Left ventricle myocardium inferior (tissue), 1 donor: ENCODE data around the gene SMYD1. TPM values are rescaled to one million over a fixed set of nuclear protein-coding genes. Genes with fewer than 3 reads are reported as not detected.

Experiments
- DNase-seq: peaks from one replicate; pipeline ENCODE4 v3.0.0-alpha.2; 2020
- H3K27ac ChIP-seq: fragments of 200-600 bp; replicated peaks from 2 replicates; pipeline ENCODE4 v1.8.0; 2021
- H3K27me3 ChIP-seq: fragments of 200-600 bp; 2 replicates; pipeline ENCODE4 v1.8.0; 2021; ENCODE audit warnings: low read depth
- H3K36me3 ChIP-seq: fragments of 200-600 bp; 2 replicates; pipeline ENCODE4 v1.8.0; 2021
- H3K4me1 ChIP-seq: fragments of 200-600 bp; 2 replicates; pipeline ENCODE4 v1.8.0; 2021
- H3K4me3 ChIP-seq: fragments of 200-600 bp; 2 replicates; pipeline ENCODE4 v1.8.0; 2021; ENCODE audit warnings: mild to moderate bottlenecking, moderate library complexity
- H3K9me3 ChIP-seq: fragments of 200-600 bp; replicated peaks from 2 replicates; pipeline ENCODE4 v1.8.0; 2021
- intact Hi-C: fragments of 100-400 bp; cut with micrococcal nuclease; formaldehyde crosslinking; loops from one replicate; pipeline ENCODE4 v1.11.0; 2022
- total RNA-seq: library from RNA; stranded (reverse); fragmentation: NEBNext Ultra II Directional; extraction: Animal tissue kit (Norgen Biotek cat#: 25700); gene quantifications from one replicate; pipeline ENCODE4 v1.2.1, GENCODE V29; 2021
- TF ChIP-seq, protein P1 (sequence below): fragments of 200-600 bp; IDR thresholded peaks from 2 replicates; pipeline ENCODE4 v1.8.0; 2021; ENCODE audit warnings: antibody characterized with exemption, mild to moderate bottlenecking, borderline replicate concordance
- donor health status: DM: no; HTN: yes; CAD: no; lungs with severe emphysema.

Gene SMYD1
- total RNA-seq, 1 donor from 2014 or later: 389 TPM

DNA sequence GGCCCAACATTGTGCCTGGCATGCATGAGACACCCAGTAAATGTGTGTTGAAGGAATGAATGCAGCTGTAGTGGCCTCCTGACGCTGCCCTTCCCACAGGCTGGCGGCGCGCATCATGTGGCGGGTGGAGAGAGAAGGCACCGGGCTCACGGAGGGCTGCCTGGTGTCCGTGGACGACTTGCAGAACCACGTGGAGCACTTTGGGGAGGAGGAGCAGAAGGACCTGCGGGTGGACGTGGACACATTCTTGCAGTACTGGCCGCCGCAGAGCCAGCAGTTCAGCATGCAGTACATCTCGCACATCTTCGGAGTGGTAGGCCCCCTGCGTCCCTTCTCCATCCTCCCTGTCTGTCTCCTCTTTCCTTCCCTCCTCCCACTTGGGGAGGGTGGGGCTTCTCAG, 20.1 kb downstream of the SMYD1 start:
- Histone ChIP-seq H3K4me1 (peaks cover 37% of the 10 kb centered on the region), H3K4me3 (no peak overlapping the region), H3K27ac (no peak overlapping the region), H3K36me3 (peaks cover 66% of the 10 kb centered on the region), H3K27me3 (no peaks in the 10 kb centered on the region), H3K9me3 (no peaks in the 10 kb centered on the region)
- DNase-seq: no peak
- TF ChIP-seq, protein P1, sequence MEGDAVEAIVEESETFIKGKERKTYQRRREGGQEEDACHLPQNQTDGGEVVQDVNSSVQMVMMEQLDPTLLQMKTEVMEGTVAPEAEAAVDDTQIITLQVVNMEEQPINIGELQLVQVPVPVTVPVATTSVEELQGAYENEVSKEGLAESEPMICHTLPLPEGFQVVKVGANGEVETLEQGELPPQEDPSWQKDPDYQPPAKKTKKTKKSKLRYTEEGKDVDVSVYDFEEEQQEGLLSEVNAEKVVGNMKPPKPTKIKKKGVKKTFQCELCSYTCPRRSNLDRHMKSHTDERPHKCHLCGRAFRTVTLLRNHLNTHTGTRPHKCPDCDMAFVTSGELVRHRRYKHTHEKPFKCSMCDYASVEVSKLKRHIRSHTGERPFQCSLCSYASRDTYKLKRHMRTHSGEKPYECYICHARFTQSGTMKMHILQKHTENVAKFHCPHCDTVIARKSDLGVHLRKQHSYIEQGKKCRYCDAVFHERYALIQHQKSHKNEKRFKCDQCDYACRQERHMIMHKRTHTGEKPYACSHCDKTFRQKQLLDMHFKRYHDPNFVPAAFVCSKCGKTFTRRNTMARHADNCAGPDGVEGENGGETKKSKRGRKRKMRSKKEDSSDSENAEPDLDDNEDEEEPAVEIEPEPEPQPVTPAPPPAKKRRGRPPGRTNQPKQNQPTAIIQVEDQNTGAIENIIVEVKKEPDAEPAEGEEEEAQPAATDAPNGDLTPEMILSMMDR: no peak
- intact Hi-C loops: no loop called here

DNA sequence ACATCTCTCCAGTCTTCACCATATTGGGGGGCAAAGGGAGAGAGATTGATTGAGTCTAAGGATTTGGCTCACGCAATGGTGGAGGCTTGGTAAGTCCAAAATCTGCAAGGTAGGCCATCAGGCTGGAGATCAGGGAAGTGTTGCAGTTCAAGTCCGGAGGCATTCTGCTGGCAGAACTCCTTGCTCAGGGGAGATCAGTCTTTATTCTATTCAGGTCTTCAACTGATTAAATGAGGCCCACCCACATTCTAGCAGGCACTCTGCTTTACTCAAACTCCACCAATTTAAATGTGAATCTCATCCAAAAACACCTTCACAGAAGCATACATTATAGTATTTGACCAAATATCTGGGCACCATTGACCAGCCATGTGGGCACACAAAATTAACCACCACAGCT, 21.4 kb downstream of the SMYD1 start:
- Histone ChIP-seq H3K9me3 (no peaks in the 10 kb centered on the region), H3K4me3 (no peak overlapping the region), H3K4me1 (peaks cover 26% of the 10 kb centered on the region), H3K27me3 (no peaks in the 10 kb centered on the region), H3K36me3 (peaks cover 74% of the 10 kb centered on the region), H3K27ac (no peak overlapping the region)
- TF ChIP-seq, protein P1: no peak
- intact Hi-C loops: no loop called here
- DNase-seq: no peak

DNA sequence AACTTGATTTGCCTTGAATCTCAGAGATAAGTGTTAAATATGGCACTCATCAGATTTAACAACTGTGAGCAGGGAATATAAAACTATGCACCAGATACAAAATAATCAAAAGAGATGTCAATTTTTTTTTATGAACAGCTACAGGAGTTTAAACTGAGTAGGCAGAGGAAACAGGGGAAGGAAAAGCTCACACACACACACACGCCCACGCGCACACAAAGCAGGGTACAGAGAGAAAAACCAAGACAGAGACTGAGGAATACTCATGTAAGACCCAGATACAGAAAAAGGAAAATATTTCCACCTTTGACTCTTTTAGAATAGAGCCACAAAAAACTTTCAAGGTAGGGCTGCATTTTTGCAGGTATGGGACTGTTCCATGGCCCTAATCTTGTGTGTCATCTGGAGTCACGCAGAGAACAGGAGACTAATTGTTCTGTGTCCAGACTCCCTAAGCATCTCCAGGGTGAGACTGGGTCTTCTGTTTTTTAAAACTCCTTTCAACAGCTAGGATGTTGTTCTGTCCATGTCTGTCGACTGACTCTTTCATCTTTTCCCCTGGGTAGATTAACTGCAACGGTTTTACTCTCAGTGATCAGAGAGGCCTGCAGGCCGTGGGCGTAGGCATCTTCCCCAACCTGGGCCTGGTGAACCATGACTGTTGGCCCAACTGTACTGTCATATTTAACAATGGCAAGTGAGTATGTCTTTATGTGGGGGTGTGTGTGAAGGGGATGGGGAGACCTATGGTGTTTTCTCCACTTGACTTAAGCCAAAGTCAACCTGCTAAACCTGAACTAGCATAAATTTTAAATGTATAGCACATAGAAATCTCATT, 23.0 kb downstream of the SMYD1 start:
- TF ChIP-seq, protein P1: no peak
- intact Hi-C loops: no loop called here
- H3K36me3 ChIP-seq: peaks cover 66% of the 10 kb centered on the region
- peak overlapping the region; percentile 16 for H3K27ac ChIP-seq
- H3K4me3 ChIP-seq: no peak overlapping the region
- H3K27me3 ChIP-seq: no peaks in the 10 kb centered on the region
- peaks cover 29% of the 10 kb centered on the region for H3K4me1 ChIP-seq
- no peaks in the 10 kb centered on the region for H3K9me3 ChIP-seq
- DNase-seq: no peak

DNA sequence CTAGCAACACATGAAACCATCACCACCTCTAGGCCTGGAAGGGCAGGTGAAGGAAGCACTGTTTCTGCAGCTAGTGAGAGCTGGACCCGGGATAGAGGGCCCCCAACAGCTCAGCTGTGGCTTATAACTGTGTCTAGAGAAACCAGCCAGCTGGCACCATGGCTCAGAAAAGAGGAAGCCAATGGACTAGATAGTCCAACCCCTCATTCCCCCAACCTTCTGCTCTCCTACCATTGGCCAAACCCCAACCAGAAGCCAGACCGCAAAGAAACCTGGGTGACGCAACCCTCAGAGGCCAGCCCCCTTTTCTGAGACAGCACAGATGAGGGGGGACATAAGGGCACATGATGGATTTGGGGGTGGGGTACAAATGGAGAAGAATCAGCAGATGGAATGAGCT, 24.3 kb downstream of the SMYD1 start:
- TF ChIP-seq, protein P1: no peak
- Histone ChIP-seq H3K36me3 (peaks cover 62% of the 10 kb centered on the region), H3K27ac (no peak overlapping the region), H3K9me3 (no peaks in the 10 kb centered on the region), H3K4me1 (peaks cover 39% of the 10 kb centered on the region), H3K4me3 (no peak overlapping the region), H3K27me3 (no peaks in the 10 kb centered on the region)
- intact Hi-C loops: no loop called here
- no peak for DNase-seq

DNA sequence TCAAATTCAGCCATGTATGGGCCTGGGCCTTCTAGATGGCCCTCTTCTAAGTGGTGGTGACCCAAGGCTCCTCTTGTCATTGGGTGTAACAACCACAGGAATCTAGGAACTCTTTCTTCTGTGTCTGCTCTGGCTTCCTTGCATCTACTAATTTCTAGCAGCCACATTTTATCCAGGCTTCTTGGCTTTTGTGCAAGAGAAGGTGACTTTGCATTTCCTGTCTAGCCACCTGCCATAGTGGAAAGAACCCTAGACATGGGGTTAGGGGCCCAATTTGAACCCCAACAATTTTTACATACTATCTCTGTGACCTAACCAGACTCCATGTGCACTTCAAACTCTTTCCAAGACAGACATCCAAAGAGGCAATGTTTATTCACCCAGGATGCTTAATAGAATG, 25.1 kb downstream of the SMYD1 start:
- Histone ChIP-seq H3K9me3 (no peaks in the 10 kb centered on the region), H3K27me3 (no peaks in the 10 kb centered on the region), H3K4me1 (peaks cover 47% of the 10 kb centered on the region), H3K27ac (no peak overlapping the region), H3K4me3 (no peak overlapping the region), H3K36me3 (peaks cover 54% of the 10 kb centered on the region)
- no peak for DNase-seq
- intact Hi-C loops: no loop called here
- TF ChIP-seq, protein P1: no peak
